ENCODE results near the gene QPCT.
A peak's percentile ranks its signal among the peaks of the same experiment; 100 is the strongest.
"Not testable (repeated sequence)": the region's sequence is repeated elsewhere in the genome, so short reads cannot be mapped to it uniquely, and the experiment has no call there.

Gene QPCT

GRCh38 chr2:37405781-37406180, 61.4 kb downstream of the QPCT start:
- H4K5ac ChIP-seq (ENCODE audit: low read length): no peak overlapping the region
- H3K23ac ChIP-seq (ENCODE audit: low read length): no peak overlapping the region
- no peak overlapping the region for H2AK5ac ChIP-seq (ENCODE audit: low read length)
- no peak overlapping the region for H2BK15ac ChIP-seq (replicated peaks; ENCODE audit: low read depth)
- H3K4me1 ChIP-seq (ENCODE audit: control insufficient read depth, low read depth, low read length): no peaks in the 10 kb centered on the region
- no CpG with 5 or more reads among the region's 2 CpGs for WGBS (ENCODE audit: extremely low coverage, insufficient coverage, low lambda C conversion rate)
- H3K4me2 ChIP-seq (ENCODE audit: low read length): no peak overlapping the region
- H3K4me3 ChIP-seq (ENCODE audit: low read length): no peak overlapping the region
- no peaks in the 10 kb centered on the region for H3K27me3 ChIP-seq (ENCODE audit: insufficient read depth, low read length, poor library complexity)
- H3K4ac ChIP-seq (ENCODE audit: low read depth, low read length): no peak overlapping the region
- H3K36me3 ChIP-seq (ENCODE audit: control insufficient read depth, insufficient read depth, low read length): no peaks in the 10 kb centered on the region
- no peak overlapping the region for H3K9ac ChIP-seq (ENCODE audit: low read length)
- H3K18ac ChIP-seq (ENCODE audit: low read length): no peak overlapping the region
- H3K56ac ChIP-seq (ENCODE audit: low read length): no peak overlapping the region
- DNase-seq: no peak
- no peak overlapping the region for H2BK120ac ChIP-seq (ENCODE audit: low read depth, low read length)
- H2BK5ac ChIP-seq (ENCODE audit: low read length): no peak overlapping the region
- H3K79me2 ChIP-seq (ENCODE audit: control insufficient read depth, insufficient read depth, low read length): no peaks in the 10 kb centered on the region
- no peaks in the 10 kb centered on the region for H3K79me1 ChIP-seq (ENCODE audit: low read length)
- no peak overlapping the region for H3K27ac ChIP-seq (ENCODE audit: low read depth, low read length)
- no peak overlapping the region for H4K8ac ChIP-seq (ENCODE audit: low read depth, low read length)

GRCh38 chr2:37412231-37412630, 67.8 kb downstream of the QPCT start:
- Histone ChIP-seq H3K27ac (ENCODE audit: low read depth, low read length) (no peak overlapping the region), H2BK120ac (ENCODE audit: low read depth, low read length) (no peak overlapping the region), H4K8ac (ENCODE audit: low read depth, low read length) (no peak overlapping the region), H2BK5ac (ENCODE audit: low read length) (no peak overlapping the region), H2BK15ac (replicated peaks; ENCODE audit: low read depth) (no peak overlapping the region), H3K23ac (ENCODE audit: low read length) (no peak overlapping the region), H3K4ac (ENCODE audit: low read depth, low read length) (no peak overlapping the region), H3K56ac (ENCODE audit: low read length) (peak overlapping the region; percentile 11), H3K27me3 (ENCODE audit: insufficient read depth, low read length, poor library complexity) (no peaks in the 10 kb centered on the region), H4K5ac (ENCODE audit: low read length) (no peak overlapping the region), H3K79me1 (ENCODE audit: low read length) (no peaks in the 10 kb centered on the region), H2AK5ac (ENCODE audit: low read length) (no peak overlapping the region), H3K9ac (ENCODE audit: low read length) (no peak overlapping the region), H3K79me2 (ENCODE audit: control insufficient read depth, insufficient read depth, low read length) (no peaks in the 10 kb centered on the region), H3K36me3 (ENCODE audit: control insufficient read depth, insufficient read depth, low read length) (no peaks in the 10 kb centered on the region), H3K4me1 (ENCODE audit: control insufficient read depth, low read depth, low read length) (peaks cover 10% of the 10 kb centered on the region), H3K18ac (ENCODE audit: low read length) (no peak overlapping the region), H3K4me3 (ENCODE audit: low read length) (no peak overlapping the region), H3K4me2 (ENCODE audit: low read length) (no peak overlapping the region)
- 100% methylated on average over 1 of the region's 6 CpGs for WGBS (ENCODE audit: extremely low coverage, insufficient coverage, low lambda C conversion rate)
- DNase-seq: no peak

- H3K23ac ChIP-seq (ENCODE audit: low read length); H3K4me1 ChIP-seq (ENCODE audit: control insufficient read depth, low read depth, low read length); H3K4me2 ChIP-seq (ENCODE audit: low read length); DNase-seq; H4K5ac ChIP-seq (ENCODE audit: low read length); H3K18ac ChIP-seq (ENCODE audit: low read length); H3K27ac ChIP-seq (ENCODE audit: low read depth, low read length); H2BK5ac ChIP-seq (ENCODE audit: low read length); H3K9ac ChIP-seq (ENCODE audit: low read length); H3K27me3 ChIP-seq (ENCODE audit: insufficient read depth, low read length, poor library complexity); H3K36me3 ChIP-seq (ENCODE audit: control insufficient read depth, insufficient read depth, low read length); H3K79me1 ChIP-seq (ENCODE audit: low read length); H2AK5ac ChIP-seq (ENCODE audit: low read length); H4K8ac ChIP-seq (ENCODE audit: low read depth, low read length); H2BK120ac ChIP-seq (ENCODE audit: low read depth, low read length); H3K4me3 ChIP-seq (ENCODE audit: low read length); H3K4ac ChIP-seq (ENCODE audit: low read depth, low read length); H3K79me2 ChIP-seq (ENCODE audit: control insufficient read depth, insufficient read depth, low read length): not testable (repeated sequence)
- Histone ChIP-seq H2BK15ac (replicated peaks; ENCODE audit: low read depth) (peak overlapping the region; percentile 20), H3K56ac (ENCODE audit: low read length) (peak overlapping the region; percentile 31)
- WGBS (ENCODE audit: extremely low coverage, insufficient coverage, low lambda C conversion rate): no CpG with 5 or more reads among the region's 4 CpGs
Measured at GRCh38 chr2:37413911-37414469, 69.6 kb downstream of the QPCT start.

GRCh38 chr2:37414470-37414949, 70.1 kb downstream of the QPCT start:
- no peaks in the 10 kb centered on the region for H3K36me3 ChIP-seq (ENCODE audit: control insufficient read depth, insufficient read depth, low read length)
- H4K8ac ChIP-seq (ENCODE audit: low read depth, low read length): no peak overlapping the region
- H3K56ac ChIP-seq (ENCODE audit: low read length): peak overlapping the region; percentile 56
- no peak overlapping the region for H3K27ac ChIP-seq (ENCODE audit: low read depth, low read length)
- no peak overlapping the region for H3K4me2 ChIP-seq (ENCODE audit: low read length)
- H3K27me3 ChIP-seq (ENCODE audit: insufficient read depth, low read length, poor library complexity): no peaks in the 10 kb centered on the region
- H3K23ac ChIP-seq (ENCODE audit: low read length): no peak overlapping the region
- H4K5ac ChIP-seq (ENCODE audit: low read length): no peak overlapping the region
- H2BK15ac ChIP-seq (replicated peaks; ENCODE audit: low read depth): no peak overlapping the region
- H3K4me1 ChIP-seq (ENCODE audit: control insufficient read depth, low read depth, low read length): peaks cover 10% of the 10 kb centered on the region
- H3K18ac ChIP-seq (ENCODE audit: low read length): no peak overlapping the region
- H3K4me3 ChIP-seq (ENCODE audit: low read length): no peak overlapping the region
- no CpG with 5 or more reads among the region's 8 CpGs for WGBS (ENCODE audit: extremely low coverage, insufficient coverage, low lambda C conversion rate)
- no peak overlapping the region for H3K9ac ChIP-seq (ENCODE audit: low read length)
- no peaks in the 10 kb centered on the region for H3K79me2 ChIP-seq (ENCODE audit: control insufficient read depth, insufficient read depth, low read length)
- no peaks in the 10 kb centered on the region for H3K79me1 ChIP-seq (ENCODE audit: low read length)
- H3K4ac ChIP-seq (ENCODE audit: low read depth, low read length): no peak overlapping the region
- peak; percentile 83 for DNase-seq
- H2AK5ac ChIP-seq (ENCODE audit: low read length): no peak overlapping the region
- H2BK120ac ChIP-seq (ENCODE audit: low read depth, low read length): no peak overlapping the region
- peak overlapping the region; percentile 3 for H2BK5ac ChIP-seq (ENCODE audit: low read length)

- H3K4me2 ChIP-seq (ENCODE audit: low read length): no peak overlapping the region
- no peak overlapping the region for H2AK5ac ChIP-seq (ENCODE audit: low read length)
- peak overlapping the region; percentile 2 for H2BK5ac ChIP-seq (ENCODE audit: low read length)
- H3K79me2 ChIP-seq (ENCODE audit: control insufficient read depth, insufficient read depth, low read length): no peaks in the 10 kb centered on the region
- no peaks in the 10 kb centered on the region for H3K27me3 ChIP-seq (ENCODE audit: insufficient read depth, low read length, poor library complexity)
- H3K27ac ChIP-seq (ENCODE audit: low read depth, low read length): no peak overlapping the region
- peaks cover 10% of the 10 kb centered on the region for H3K4me1 ChIP-seq (ENCODE audit: control insufficient read depth, low read depth, low read length)
- peak overlapping the region; percentile 46 for H3K56ac ChIP-seq (ENCODE audit: low read length)
- H3K4me3 ChIP-seq (ENCODE audit: low read length): no peak overlapping the region
- no peak overlapping the region for H3K9ac ChIP-seq (ENCODE audit: low read length)
- H3K4ac ChIP-seq (ENCODE audit: low read depth, low read length): no peak overlapping the region
- no peaks in the 10 kb centered on the region for H3K79me1 ChIP-seq (ENCODE audit: low read length)
- no peak overlapping the region for H4K8ac ChIP-seq (ENCODE audit: low read depth, low read length)
- no peak overlapping the region for H3K23ac ChIP-seq (ENCODE audit: low read length)
- H4K5ac ChIP-seq (ENCODE audit: low read length): no peak overlapping the region
- H2BK120ac ChIP-seq (ENCODE audit: low read depth, low read length): no peak overlapping the region
- no CpG with 5 or more reads among the region's 7 CpGs for WGBS (ENCODE audit: extremely low coverage, insufficient coverage, low lambda C conversion rate)
- no peak overlapping the region for H3K18ac ChIP-seq (ENCODE audit: low read length)
- no peak overlapping the region for H2BK15ac ChIP-seq (replicated peaks; ENCODE audit: low read depth)
- peak; percentile 84 for DNase-seq
- H3K36me3 ChIP-seq (ENCODE audit: control insufficient read depth, insufficient read depth, low read length): no peaks in the 10 kb centered on the region
Measured at GRCh38 chr2:37415128-37415820, 70.8 kb downstream of the QPCT start.
